Activated T-cell treated with anti-CD3 and anti-CD28 coated beads, Interleukin-2, amount 50 U/mL, for 24 hours (primary cell): Measurements from ENCODE around the gene CENPU.
"Not testable (repeated sequence)": the region's sequence is repeated elsewhere in the genome, so short reads cannot be mapped to it uniquely, and the experiment has no call there.

Source experiments
- DNase-seq: peaks from one replicate; pipeline ENCODE4 v3.0.0-alpha.2; 2020
- H3K27ac Mint-ChIP-seq: 2 replicates; pipeline ENCODE4 v1.8.0; 2020; ENCODE audit warnings: mild to moderate bottlenecking, mixed read lengths
- H3K27me3 Mint-ChIP-seq: 2 replicates; pipeline ENCODE4 v1.8.0; 2020; ENCODE audit warnings: mixed read lengths
- H3K36me3 Mint-ChIP-seq: 2 replicates; pipeline ENCODE4 v1.8.0; 2020; ENCODE audit warnings: low read depth, mixed read lengths
- H3K4me1 Mint-ChIP-seq: 2 replicates; pipeline ENCODE4 v1.8.0; 2020; ENCODE audit warnings: low read depth, mixed read lengths
- H3K4me3 Mint-ChIP-seq: 2 replicates; pipeline ENCODE4 v1.8.0; 2020; ENCODE audit warnings: mild to moderate bottlenecking, moderate library complexity, mixed read lengths
- H3K9me3 Mint-ChIP-seq: 2 replicates; pipeline ENCODE4 v1.8.0; 2020; ENCODE audit warnings: mixed read lengths

Gene CENPU

DNA sequence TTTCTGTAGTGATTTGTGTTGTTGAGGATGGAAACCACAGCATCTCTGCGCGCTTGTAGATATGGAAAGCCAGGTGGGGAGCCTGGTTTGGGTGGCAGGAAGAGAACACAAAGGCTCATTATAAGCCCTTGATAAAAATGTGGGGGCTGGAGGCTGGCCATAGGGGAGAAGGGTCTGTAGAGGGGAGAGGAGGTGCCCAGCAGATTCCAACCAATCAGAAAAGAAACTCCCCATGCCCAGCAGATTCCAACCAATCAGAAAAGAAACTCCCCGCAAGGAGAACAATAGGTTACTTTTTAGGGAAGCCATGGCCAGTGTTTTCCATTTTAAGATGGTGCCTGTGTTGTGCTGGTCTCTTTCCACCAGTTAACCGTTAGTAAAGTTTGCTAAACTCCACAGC lies 9.8 kb upstream of the CENPU start:
- H3K27me3 Mint-ChIP-seq: no peaks in the 10 kb centered on the region
- H3K9me3 Mint-ChIP-seq: no peaks in the 10 kb centered on the region
- no peak for DNase-seq
- H3K27ac Mint-ChIP-seq: no peak overlapping the region
- H3K4me3 Mint-ChIP-seq: no peak overlapping the region
- no peaks in the 10 kb centered on the region for H3K36me3 Mint-ChIP-seq
- H3K4me1 Mint-ChIP-seq: peaks cover 27% of the 10 kb centered on the region

GRCh38 chr4:184741651-184742050 lies 7.8 kb upstream of the CENPU start:
- not testable (repeated sequence) for H3K36me3 Mint-ChIP-seq, H3K9me3 Mint-ChIP-seq, H3K4me3 Mint-ChIP-seq, H3K27ac Mint-ChIP-seq, H3K27me3 Mint-ChIP-seq, DNase-seq
- peaks cover 24% of the 10 kb centered on the region for H3K4me1 Mint-ChIP-seq

GRCh38 chr4:184740980-184741391 lies 7.1 kb upstream of the CENPU start:
- H3K36me3 Mint-ChIP-seq: no peaks in the 10 kb centered on the region
- H3K4me3 Mint-ChIP-seq: no peak overlapping the region
- no peaks in the 10 kb centered on the region for H3K9me3 Mint-ChIP-seq
- H3K27me3 Mint-ChIP-seq: no peaks in the 10 kb centered on the region
- no peak overlapping the region for H3K27ac Mint-ChIP-seq
- H3K4me1 Mint-ChIP-seq: peaks cover 18% of the 10 kb centered on the region
- no peak for DNase-seq

- not testable (repeated sequence) for H3K9me3 Mint-ChIP-seq, H3K27me3 Mint-ChIP-seq, H3K27ac Mint-ChIP-seq, H3K36me3 Mint-ChIP-seq, DNase-seq, H3K4me3 Mint-ChIP-seq
- H3K4me1 Mint-ChIP-seq: peaks cover 15% of the 10 kb centered on the region
These were observed 5.7 kb upstream of the CENPU start for GRCh38 chr4:184739575-184739974.

DNA sequence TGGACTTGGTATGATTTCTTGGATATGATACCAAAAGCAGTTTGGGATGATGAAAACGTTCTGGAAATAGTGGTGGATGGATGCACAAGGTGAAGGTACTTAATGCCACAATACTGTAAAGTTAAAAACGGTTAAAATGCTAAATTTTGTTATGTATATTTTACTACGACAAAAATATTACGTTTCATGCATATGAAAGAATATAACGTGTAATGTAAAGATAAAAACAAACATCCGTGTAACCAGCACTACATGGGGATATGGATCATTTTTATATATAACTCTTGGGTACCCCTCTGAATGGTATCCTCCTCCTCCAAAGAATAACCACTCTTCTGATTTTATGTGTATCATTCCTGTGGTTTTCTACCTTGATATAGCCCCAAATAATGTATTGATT lies 862 bp upstream of the CENPU start:
- Mint-ChIP-seq H3K27ac (peak overlapping the region; percentile 95), H3K36me3 (peaks cover 34% of the 10 kb centered on the region), H3K4me1 (peaks cover 31% of the 10 kb centered on the region), H3K27me3 (no peaks in the 10 kb centered on the region), H3K9me3 (no peaks in the 10 kb centered on the region), H3K4me3 (peak overlapping the region; percentile 98)
- no peak for DNase-seq

- Mint-ChIP-seq H3K27ac (peak overlapping the region; percentile 68), H3K36me3 (peaks cover 60% of the 10 kb centered on the region), H3K4me3 (peak overlapping the region; percentile 98), H3K27me3 (no peaks in the 10 kb centered on the region), H3K4me1 (peaks cover 23% of the 10 kb centered on the region), H3K9me3 (no peaks in the 10 kb centered on the region)
- no peak for DNase-seq
These were observed 1.8 kb downstream of the CENPU start for GRCh38 chr4:184732126-184732525.

- no peaks in the 10 kb centered on the region for H3K9me3 Mint-ChIP-seq
- H3K27me3 Mint-ChIP-seq: no peaks in the 10 kb centered on the region
- DNase-seq: no peak
- peaks cover 68% of the 10 kb centered on the region for H3K36me3 Mint-ChIP-seq
- H3K27ac Mint-ChIP-seq: no peak overlapping the region
- no peak overlapping the region for H3K4me3 Mint-ChIP-seq
- peaks cover 23% of the 10 kb centered on the region for H3K4me1 Mint-ChIP-seq
These were observed 2.8 kb downstream of the CENPU start for GRCh38 chr4:184731056-184731455.

DNA sequence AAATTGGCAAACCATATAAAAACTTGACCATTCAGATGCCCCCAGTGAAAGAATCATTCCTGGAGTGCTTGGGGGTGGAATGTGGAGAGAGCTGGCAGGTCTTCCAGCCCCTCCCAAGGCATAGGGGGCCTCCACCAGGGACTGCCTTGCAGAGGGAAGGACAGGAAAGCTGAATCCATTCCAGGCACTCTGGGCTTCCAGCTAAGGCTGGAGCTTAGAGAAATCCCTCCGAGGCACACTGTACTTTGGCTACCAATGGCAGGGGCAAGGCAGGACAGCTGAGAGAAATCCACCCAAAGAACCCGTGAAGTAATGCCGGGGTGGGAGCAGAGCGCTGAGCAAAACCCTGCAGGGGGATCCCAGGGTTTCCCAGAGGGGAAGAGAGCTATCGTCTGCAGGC lies 4.0 kb downstream of the CENPU start:
- Mint-ChIP-seq H3K9me3 (no peaks in the 10 kb centered on the region), H3K27me3 (no peaks in the 10 kb centered on the region), H3K36me3 (peaks cover 79% of the 10 kb centered on the region), H3K4me3 (no peak overlapping the region), H3K27ac (no peak overlapping the region), H3K4me1 (peaks cover 23% of the 10 kb centered on the region)
- no peak for DNase-seq

DNA sequence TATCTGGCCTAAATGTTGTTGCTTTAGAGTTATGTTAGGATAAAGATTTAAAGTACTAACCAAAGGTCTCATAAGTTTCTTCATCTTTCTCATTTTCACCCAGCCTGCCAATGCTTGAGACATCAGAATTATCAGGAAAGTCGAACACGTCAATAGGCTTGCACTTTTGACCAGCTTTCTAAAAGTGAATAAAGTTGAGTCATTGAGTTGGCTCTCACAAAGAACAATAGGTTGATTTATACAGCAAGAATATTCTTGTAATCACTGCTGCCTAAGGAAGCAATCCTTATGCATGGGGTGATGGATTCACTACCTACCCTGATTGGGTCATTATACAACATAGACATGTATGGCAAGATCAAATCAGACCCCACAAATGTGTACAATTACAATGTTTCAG lies 5.0 kb downstream of the CENPU start:
- peaks cover 16% of the 10 kb centered on the region for H3K4me1 Mint-ChIP-seq
- no peaks in the 10 kb centered on the region for H3K9me3 Mint-ChIP-seq
- H3K36me3 Mint-ChIP-seq: peaks cover 90% of the 10 kb centered on the region
- H3K27ac Mint-ChIP-seq: no peak overlapping the region
- DNase-seq: no peak
- no peaks in the 10 kb centered on the region for H3K27me3 Mint-ChIP-seq
- no peak overlapping the region for H3K4me3 Mint-ChIP-seq

DNA sequence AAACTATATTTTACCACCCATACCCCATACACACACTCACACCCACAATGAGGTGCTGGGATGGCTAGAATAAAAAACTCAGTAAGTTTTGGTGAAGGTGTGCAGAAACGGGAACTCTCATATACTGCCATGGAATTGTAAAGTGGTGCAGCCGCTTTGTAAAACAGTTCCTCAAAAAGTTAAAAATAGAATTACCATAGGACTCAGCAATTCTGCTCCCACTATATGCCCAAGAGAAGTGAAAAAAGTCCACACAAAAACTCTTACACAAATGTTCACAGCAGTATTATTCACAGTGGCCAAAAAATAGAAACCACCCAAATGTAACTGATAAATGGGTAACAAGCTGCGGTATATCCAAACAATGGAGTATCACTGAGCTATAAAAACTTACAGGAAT lies 6.5 kb downstream of the CENPU start:
- H3K4me1 Mint-ChIP-seq: peaks cover 10% of the 10 kb centered on the region
- no peak for DNase-seq
- H3K9me3 Mint-ChIP-seq: no peaks in the 10 kb centered on the region
- no peak overlapping the region for H3K27ac Mint-ChIP-seq
- H3K36me3 Mint-ChIP-seq: peaks cover 93% of the 10 kb centered on the region
- H3K27me3 Mint-ChIP-seq: no peaks in the 10 kb centered on the region
- H3K4me3 Mint-ChIP-seq: no peak overlapping the region

GRCh38 chr4:184722798-184723197 lies 11.1 kb downstream of the CENPU start:
- H3K9me3 Mint-ChIP-seq: peaks cover 8% of the 10 kb centered on the region
- DNase-seq: no peak
- peaks cover 1% of the 10 kb centered on the region for H3K4me1 Mint-ChIP-seq
- no peak overlapping the region for H3K27ac Mint-ChIP-seq
- H3K36me3 Mint-ChIP-seq: peaks cover 97% of the 10 kb centered on the region
- no peak overlapping the region for H3K4me3 Mint-ChIP-seq
- H3K27me3 Mint-ChIP-seq: no peaks in the 10 kb centered on the region

DNA sequence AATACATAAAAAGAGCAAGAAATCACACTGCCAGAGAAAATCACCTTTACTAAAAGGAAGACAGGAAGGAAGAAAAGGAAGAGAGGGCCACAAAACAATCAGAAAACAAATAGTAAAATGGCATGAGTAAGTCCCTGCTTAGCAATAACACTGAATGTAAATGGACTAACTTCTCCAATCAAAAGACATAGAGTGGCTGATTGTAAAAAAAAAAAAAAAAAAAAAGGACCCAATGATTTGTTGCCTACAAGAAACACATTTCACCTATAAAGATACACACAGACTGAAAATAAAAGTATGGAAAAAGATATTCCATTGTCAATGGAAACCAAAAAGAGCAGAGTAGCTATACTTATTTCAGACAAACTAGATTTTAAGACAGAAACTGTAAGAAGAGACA lies 12.6 kb downstream of the CENPU start:
- peaks cover 98% of the 10 kb centered on the region for H3K36me3 Mint-ChIP-seq
- DNase-seq: no peak
- H3K9me3 Mint-ChIP-seq: peaks cover 8% of the 10 kb centered on the region
- no peaks in the 10 kb centered on the region for H3K27me3 Mint-ChIP-seq
- peaks cover 1% of the 10 kb centered on the region for H3K4me1 Mint-ChIP-seq
- H3K4me3 Mint-ChIP-seq: no peak overlapping the region
- no peak overlapping the region for H3K27ac Mint-ChIP-seq

- Mint-ChIP-seq H3K4me1 (peaks cover 1% of the 10 kb centered on the region), H3K36me3 (peaks cover 97% of the 10 kb centered on the region), H3K27ac (no peak overlapping the region), H3K27me3 (no peaks in the 10 kb centered on the region), H3K4me3 (no peak overlapping the region), H3K9me3 (peaks cover 8% of the 10 kb centered on the region)
- DNase-seq: no peak
These were observed 14.5 kb downstream of the CENPU start for GRCh38 chr4:184719407-184719806.

- Mint-ChIP-seq H3K4me3 (no peak overlapping the region), H3K4me1 (peaks cover 1% of the 10 kb centered on the region), H3K27ac (no peak overlapping the region), H3K36me3 (peaks cover 90% of the 10 kb centered on the region), H3K9me3 (no peaks in the 10 kb centered on the region), H3K27me3 (no peaks in the 10 kb centered on the region)
- no peak for DNase-seq
These were observed 18.4 kb downstream of the CENPU start for GRCh38 chr4:184715526-184715925.

DNA sequence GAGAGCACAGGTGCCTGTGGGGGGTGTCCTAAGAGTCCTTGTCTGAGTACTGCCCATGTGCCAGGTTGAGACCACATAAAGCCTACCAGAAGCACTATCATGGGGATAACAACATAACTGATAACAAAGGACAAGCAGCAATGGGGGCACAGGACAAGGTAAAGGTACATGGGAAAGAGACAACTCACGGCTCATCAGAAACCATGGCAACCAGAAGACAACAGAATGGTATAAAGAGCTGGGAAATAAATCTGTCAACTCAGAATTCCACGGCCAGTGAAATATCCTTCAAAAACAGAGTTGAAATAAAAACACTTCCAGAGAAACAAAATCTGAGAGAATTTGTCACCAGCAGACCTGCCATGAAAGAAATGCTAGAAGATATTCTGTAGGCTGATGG lies 20.0 kb downstream of the CENPU start:
- no peaks in the 10 kb centered on the region for H3K9me3 Mint-ChIP-seq
- DNase-seq: no peak
- H3K4me3 Mint-ChIP-seq: no peak overlapping the region
- H3K27me3 Mint-ChIP-seq: no peaks in the 10 kb centered on the region
- peaks cover 86% of the 10 kb centered on the region for H3K36me3 Mint-ChIP-seq
- H3K27ac Mint-ChIP-seq: no peak overlapping the region
- H3K4me1 Mint-ChIP-seq: peaks cover 1% of the 10 kb centered on the region

GRCh38 chr4:184712322-184712721 lies 21.6 kb downstream of the CENPU start:
- Mint-ChIP-seq H3K4me3 (no peak overlapping the region), H3K4me1 (no peaks in the 10 kb centered on the region), H3K27ac (no peak overlapping the region), H3K9me3 (no peaks in the 10 kb centered on the region), H3K27me3 (no peaks in the 10 kb centered on the region), H3K36me3 (peaks cover 86% of the 10 kb centered on the region)
- no peak for DNase-seq
